NCI-H146 treated with DMSO at 0.1 percent for 48 hours (cell line): ENCODE measurements around the gene FER.

ENCODE experiments used
- DNase-seq: peaks from one replicate; lab custom pipeline; 2025; ENCODE audit not compliant: unreplicated experiment; lab: John Stamatoyannopoulos, UW

FER gene

DNA sequence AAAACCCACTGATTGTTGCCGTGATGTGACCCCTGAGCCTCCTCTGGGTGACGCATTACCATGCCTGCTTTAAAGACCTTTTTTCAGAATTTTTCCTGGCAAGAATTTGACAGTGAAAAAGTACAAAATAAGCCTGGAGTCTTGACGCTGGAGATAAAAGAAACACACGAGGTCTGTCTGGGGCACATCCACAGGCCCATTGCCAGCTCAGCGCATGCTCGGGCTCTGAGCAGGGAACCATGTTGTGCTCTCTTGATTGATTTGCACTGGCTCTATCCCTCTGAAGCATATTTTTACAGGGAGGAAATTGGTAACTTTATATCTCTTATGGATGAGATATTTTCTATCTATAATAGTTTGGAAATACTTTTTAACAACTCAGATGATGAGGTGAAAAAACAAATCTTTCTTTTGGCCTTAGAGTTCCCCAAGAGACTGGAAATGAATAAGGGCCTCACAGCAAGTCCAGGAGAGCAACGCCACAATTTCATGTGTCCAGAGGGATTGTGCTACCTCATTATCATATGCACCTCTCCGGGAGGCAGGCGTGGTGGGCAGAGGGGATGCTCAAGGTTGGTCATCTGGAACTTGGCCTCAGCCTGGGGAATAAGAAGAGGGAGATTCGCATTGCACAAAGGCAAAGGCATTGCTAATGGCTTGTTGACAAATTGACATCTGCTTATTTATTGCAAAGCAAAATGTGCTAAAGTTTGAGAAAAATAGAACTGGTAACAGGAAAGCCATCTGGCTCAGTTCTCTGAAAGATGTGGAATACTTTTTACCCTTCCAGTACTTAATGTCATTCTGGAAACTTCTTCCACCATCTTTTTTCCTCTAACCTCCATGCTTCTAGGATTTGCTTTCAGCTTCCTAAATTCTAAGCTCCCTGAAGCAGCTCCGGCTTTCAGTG lies 478.3 kb downstream of the FER start:
- DNase-seq: no peak

DNA sequence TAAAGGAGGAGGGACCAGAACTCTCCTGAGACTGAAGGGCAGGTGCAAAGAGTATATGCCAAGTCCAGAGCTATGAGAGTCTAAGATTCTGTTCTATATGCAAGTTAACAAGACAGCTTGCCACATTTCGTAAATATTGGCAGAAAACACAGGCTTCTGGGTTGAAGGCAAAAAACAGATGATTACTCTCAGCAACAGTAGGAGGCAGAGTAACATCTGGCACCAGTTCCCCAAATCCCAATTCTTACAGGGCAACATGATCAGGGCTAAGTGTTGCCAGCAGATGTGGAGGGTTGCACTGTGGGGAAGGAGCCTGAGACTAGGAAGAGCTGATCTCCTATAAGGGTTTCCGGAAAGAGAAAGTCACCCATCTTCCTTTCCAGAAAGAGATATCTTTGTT lies 482.7 kb downstream of the FER start:
- DNase-seq: no peak

DNA sequence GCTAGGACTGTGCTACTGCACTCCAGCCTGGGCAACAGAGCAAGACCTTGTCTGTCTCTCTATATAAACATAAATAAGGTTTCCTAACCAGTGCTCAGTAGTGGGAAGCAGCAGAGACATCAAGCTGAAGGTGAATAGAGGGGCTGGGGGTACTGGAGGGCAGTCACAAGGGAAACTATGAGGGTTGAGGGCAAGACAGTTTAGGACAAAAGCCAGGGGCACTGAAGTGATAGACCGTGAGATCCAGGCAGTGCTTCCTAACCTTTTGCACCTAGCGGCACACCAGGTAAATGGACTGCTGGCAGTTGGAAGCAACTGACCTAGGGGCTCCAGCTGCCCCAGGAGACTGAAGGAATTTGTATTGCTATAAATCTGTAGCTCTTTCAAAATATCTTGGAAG lies 483.6 kb downstream of the FER start:
- no peak for DNase-seq

DNA sequence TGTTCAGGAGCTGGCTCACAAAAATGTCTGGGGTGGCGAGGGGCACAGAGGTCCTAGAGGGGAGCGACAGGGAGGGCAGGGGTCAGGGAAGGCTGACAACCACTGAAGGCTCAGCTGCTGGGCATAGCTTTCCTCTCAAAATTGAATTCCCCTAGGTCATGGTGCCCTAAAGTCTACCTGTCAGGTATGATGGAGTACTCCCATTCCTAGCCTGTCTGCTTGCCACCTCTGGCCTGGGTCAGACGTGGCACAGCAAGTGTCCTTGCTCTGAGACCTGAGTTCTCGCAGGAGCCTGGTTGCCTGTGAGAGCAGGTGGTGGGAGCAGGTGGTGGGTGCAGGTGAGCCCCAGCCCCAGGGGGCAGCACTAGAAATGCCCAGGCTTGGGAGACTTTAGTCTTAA lies 486.7 kb downstream of the FER start:
- no peak for DNase-seq

DNA sequence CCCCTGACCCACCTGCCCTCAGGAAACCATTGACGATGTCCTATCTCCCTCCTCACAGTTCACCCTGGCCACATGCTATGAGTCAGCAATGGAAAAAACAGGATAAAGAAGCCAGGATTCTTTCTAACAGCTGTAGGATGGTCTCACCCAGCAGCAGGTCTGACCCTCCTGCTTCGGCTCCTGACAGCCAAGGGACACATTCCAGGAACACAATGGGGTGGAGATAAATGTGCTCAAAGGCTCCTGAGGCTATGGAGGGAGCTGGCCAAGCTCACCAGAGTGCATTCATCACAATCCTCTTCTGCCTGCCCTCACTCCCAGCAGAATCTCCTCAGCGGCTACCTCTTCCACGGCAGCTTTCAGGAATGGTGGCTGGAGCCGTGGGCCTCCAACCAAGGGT lies 491.8 kb downstream of the FER start:
- DNase-seq: no peak

DNA sequence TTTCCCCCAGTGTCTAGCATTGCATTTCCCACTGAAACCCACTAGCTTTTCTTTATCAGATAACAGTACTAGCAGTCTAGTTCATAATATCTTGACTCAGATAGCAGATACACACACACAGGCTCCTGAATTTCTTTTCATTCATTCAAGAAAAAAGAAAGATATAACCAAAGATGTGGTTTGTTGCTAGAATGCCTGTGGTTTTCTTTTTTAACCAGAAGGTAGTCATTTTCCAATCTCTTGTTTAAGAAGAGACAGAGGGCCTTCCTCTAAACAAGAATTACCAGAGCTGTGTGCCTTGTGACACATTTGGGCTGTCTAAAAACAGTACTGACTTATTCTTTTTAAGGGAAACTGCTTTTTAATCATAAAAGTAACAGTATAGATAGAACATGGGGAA lies 494.8 kb downstream of the FER start:
- DNase-seq: no peak

DNA sequence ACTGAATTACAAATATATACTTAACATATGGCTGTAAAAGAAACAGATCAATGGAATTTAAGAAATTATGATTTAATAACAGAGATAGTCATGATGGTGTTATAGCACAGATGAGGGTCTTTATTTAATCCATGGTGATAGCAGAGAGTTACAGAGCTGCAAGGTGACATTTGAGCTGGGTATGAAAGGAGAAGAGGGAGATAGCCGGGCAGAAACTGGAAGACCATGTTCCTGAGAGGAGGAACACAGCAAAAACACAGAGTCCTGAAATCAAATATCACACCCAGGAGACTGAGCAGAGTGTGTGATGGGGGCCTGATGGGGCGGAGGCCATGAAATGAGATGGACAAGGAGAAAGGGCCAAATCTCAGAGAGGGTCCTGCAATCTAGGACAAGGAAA lies 498.7 kb downstream of the FER start:
- no peak for DNase-seq
